ENCODE data around the gene PIEZO2.

PIEZO2 gene

DNA sequence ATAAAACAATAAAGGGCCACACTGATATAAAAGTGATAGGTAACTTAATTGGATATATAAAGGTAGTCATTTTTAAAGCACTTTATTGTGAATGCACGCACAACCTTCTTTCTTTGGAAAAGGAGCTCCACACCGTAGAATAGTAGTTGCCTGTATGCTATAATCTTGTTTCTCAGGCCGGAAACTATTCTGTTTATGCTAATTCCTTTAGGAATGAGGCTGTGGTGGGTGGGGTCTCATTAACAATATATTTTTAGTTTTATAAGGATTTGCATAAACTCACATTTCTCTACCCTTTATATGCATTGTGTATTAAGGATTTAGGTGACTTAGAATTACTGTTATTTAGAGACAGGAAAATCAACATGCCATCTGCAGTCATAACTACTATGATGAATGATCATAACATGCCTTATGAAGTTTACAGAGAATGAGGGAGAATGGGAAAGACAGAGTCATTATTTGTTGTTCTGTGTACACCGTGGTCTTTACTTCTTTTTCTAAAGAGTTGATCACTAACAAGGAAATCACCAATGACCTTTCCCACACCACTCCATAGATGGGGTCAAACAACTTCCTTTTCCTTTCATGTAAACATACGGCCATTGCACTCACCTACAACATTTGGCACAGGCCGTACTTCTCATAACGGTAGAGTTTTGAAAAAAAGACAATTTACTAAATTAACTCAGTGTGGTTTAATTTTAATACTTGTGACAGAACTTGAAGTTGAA, 84.5 kb downstream of the PIEZO2 start:
- H3K4me3 ChIP-seq (ENCODE audit: control insufficient read depth, low read depth, low read length) = no peak overlapping the region
- TF ChIP-seq, protein P1, sequence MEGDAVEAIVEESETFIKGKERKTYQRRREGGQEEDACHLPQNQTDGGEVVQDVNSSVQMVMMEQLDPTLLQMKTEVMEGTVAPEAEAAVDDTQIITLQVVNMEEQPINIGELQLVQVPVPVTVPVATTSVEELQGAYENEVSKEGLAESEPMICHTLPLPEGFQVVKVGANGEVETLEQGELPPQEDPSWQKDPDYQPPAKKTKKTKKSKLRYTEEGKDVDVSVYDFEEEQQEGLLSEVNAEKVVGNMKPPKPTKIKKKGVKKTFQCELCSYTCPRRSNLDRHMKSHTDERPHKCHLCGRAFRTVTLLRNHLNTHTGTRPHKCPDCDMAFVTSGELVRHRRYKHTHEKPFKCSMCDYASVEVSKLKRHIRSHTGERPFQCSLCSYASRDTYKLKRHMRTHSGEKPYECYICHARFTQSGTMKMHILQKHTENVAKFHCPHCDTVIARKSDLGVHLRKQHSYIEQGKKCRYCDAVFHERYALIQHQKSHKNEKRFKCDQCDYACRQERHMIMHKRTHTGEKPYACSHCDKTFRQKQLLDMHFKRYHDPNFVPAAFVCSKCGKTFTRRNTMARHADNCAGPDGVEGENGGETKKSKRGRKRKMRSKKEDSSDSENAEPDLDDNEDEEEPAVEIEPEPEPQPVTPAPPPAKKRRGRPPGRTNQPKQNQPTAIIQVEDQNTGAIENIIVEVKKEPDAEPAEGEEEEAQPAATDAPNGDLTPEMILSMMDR (IDR thresholded peaks at IDR 0.05; ENCODE audit: control insufficient read depth, insufficient read depth, low read depth, low read length, missing control alignments) = no peak
- DNase-seq (ENCODE audit: low read depth) = no peak

DNA sequence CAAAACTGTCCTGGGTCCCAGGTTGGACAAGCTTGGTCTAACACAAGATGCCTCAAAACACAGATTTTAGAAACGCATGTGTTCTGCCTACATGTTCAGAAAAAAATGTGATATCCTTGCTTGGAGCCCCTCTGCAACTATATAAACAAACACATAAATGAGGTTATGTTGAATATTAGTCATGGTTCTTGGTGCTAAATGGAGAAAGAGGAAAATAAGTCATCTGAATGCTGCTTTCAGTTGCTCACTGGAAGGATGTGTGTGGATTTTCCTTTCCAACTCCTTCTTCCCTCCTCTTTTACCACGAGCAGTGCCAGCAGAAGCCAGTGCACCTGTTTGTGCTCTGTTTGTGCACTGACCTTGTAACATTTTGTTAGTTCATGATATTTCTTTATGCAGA, 85.3 kb downstream of the PIEZO2 start:
- no peak for DNase-seq (ENCODE audit: low read depth)
- TF ChIP-seq, protein P1 (IDR thresholded peaks at IDR 0.05; ENCODE audit: control insufficient read depth, insufficient read depth, low read depth, low read length, missing control alignments) = no peak

DNA sequence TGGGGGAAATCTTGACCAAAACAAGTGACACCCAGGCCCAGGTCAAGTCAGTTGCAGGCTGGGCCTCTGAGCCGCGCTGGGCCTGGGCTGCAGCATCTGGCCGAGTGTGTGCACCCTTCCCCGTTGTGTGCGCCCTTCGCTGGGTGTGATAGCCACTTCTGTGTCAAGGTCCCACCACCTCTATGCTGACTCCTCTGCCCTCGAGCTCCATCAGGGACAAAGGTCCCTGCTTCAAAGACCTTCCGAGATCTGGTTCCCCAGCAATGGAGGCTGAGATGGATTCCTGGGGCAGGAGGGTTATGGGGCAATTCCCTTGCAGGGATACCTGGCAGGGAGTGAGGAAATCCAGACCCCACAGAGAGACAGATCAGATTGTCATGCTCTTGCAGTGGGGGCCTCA, 93.6 kb downstream of the PIEZO2 start:
- DNase-seq (ENCODE audit: low read depth) = no peak

More for the DNA sequence above, 85.3 kb downstream of the PIEZO2 start:
- no peak overlapping the region for H3K4me3 ChIP-seq (ENCODE audit: control insufficient read depth, low read depth, low read length)

DNA sequence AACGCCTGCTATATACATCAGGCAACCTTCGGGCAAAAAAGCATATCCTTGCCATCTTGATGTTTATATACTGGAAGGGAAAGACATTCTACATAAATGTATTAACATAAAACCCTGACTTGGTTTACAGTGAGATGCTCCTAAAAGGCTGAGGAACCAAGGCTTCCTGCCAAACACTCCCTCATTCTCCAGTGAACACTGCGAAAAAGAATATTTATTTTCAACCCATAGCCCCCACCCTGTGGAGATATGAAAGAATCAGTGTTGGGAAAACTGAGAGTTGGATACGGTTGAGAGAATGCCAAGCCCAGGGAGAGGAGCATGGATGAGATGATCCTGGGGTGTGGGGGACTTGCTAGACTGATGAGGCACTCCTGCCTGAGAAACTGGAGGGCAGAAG, 94.9 kb downstream of the PIEZO2 start:
- DNase-seq (ENCODE audit: low read depth) = no peak
- H3K4me3 ChIP-seq (ENCODE audit: control insufficient read depth, low read depth, low read length) = no peak overlapping the region
- TF ChIP-seq, protein P1 (IDR thresholded peaks at IDR 0.05; ENCODE audit: control insufficient read depth, insufficient read depth, low read depth, low read length, missing control alignments) = no peak

More for the DNA sequence above, 93.6 kb downstream of the PIEZO2 start:
- no peak overlapping the region for H3K4me3 ChIP-seq (ENCODE audit: control insufficient read depth, low read depth, low read length)
- TF ChIP-seq, protein P1 (IDR thresholded peaks at IDR 0.05; ENCODE audit: control insufficient read depth, insufficient read depth, low read depth, low read length, missing control alignments) = no peak

DNA sequence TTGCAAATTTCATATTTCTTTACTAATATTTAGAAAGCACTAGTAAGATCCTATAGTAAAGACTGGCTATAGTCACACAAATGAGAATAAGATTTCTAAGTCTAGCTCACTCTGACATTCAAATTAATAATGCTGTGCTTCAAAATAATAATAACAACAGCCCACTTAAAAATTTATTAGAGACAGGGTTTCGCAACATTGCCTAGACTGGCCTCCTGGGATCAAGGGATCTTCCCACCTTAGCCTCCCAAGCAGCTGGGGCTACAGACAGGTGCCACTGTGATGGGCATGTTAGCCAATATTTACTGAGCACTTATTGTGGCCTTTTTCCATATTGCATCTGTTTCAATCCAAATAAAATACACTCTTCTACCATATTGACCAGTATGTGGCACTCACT, 96.1 kb downstream of the PIEZO2 start:
- TF ChIP-seq, protein P1 (IDR thresholded peaks at IDR 0.05; ENCODE audit: control insufficient read depth, insufficient read depth, low read depth, low read length, missing control alignments) = no peak
- H3K4me3 ChIP-seq (ENCODE audit: control insufficient read depth, low read depth, low read length) = no peak overlapping the region
- no peak for DNase-seq (ENCODE audit: low read depth)

DNA sequence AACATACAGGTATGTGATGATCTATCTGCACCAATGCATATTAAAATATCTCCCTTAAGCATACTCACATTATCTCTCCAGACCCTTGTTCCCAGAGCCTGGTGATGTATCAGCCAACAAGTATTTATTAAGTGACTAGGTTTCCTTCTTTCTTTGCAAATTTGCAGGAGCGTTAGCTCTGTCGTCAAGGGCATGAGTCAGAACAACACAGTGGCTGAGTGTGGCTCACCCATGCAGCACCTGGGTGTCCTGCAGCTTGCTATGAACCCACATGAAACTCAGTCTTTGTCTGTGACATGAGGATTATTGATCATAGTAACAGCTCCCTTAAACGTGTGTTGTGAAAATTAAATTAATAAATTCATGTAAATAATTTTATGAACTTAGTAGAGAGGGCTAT, 96.6 kb downstream of the PIEZO2 start:
- DNase-seq (ENCODE audit: low read depth) = no peak
- H3K4me3 ChIP-seq (ENCODE audit: control insufficient read depth, low read depth, low read length) = no peak overlapping the region
- TF ChIP-seq, protein P1 (IDR thresholded peaks at IDR 0.05; ENCODE audit: control insufficient read depth, insufficient read depth, low read depth, low read length, missing control alignments) = no peak
